Measurements from ENCODE around the gene COX6B2.

Gene COX6B2

DNA sequence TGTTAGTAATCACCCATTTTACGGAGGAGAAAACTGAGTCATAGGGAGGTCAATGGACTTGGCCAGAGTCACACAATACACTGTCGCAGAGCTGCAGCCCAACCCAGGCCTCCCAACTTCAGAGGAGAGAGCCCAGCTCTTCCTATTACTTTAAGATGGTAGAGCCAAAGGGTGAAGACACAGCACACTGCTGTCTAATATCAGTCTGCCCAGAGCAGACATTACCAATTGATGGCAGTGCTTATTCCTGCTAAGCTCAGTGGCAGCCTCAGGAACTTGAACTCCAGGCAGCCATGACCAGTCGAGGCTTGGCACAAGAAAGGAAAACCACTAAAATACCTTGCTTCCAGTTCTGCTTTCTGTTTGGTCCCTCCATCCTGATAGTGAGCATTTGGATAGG, 47.8 kb downstream of the COX6B2 start:
- ATAC-seq: no peak
- TF ChIP-seq ARNTL (CRISPR knock-in tag; IDR thresholded peaks at IDR 0.05; ENCODE audit: borderline replicate concordance, low read depth): no peak
- TF ChIP-seq SNAI2 (CRISPR knock-in tag; IDR thresholded peaks at IDR 0.05): no peak
- no peak for TF ChIP-seq CSRNP3 (CRISPR knock-in tag; IDR thresholded peaks at IDR 0.05)
- no peak for TF ChIP-seq RARB (CRISPR knock-in tag; IDR thresholded peaks at IDR 0.05)
- no peak for TF ChIP-seq ZNF8 (CRISPR knock-in tag; IDR thresholded peaks at IDR 0.05)
- no peak for TF ChIP-seq OSR1 (CRISPR knock-in tag; IDR thresholded peaks at IDR 0.05)
- TF ChIP-seq PPARA (CRISPR knock-in tag; IDR thresholded peaks at IDR 0.05; ENCODE audit: borderline replicate concordance): no peak
- TF ChIP-seq, protein P1, sequence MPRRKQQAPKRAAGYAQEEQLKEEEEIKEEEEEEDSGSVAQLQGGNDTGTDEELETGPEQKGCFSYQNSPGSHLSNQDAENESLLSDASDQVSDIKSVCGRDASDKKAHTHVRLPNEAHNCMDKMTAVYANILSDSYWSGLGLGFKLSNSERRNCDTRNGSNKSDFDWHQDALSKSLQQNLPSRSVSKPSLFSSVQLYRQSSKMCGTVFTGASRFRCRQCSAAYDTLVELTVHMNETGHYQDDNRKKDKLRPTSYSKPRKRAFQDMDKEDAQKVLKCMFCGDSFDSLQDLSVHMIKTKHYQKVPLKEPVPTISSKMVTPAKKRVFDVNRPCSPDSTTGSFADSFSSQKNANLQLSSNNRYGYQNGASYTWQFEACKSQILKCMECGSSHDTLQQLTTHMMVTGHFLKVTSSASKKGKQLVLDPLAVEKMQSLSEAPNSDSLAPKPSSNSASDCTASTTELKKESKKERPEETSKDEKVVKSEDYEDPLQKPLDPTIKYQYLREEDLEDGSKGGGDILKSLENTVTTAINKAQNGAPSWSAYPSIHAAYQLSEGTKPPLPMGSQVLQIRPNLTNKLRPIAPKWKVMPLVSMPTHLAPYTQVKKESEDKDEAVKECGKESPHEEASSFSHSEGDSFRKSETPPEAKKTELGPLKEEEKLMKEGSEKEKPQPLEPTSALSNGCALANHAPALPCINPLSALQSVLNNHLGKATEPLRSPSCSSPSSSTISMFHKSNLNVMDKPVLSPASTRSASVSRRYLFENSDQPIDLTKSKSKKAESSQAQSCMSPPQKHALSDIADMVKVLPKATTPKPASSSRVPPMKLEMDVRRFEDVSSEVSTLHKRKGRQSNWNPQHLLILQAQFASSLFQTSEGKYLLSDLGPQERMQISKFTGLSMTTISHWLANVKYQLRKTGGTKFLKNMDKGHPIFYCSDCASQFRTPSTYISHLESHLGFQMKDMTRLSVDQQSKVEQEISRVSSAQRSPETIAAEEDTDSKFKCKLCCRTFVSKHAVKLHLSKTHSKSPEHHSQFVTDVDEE (CRISPR knock-in tag; IDR thresholded peaks at IDR 0.05): no peak
- no peak for TF ChIP-seq BACH2 (CRISPR knock-in tag; IDR thresholded peaks at IDR 0.05; ENCODE audit: borderline replicate concordance)
- TF ChIP-seq GLIS3 (CRISPR knock-in tag; IDR thresholded peaks at IDR 0.05): no peak
- no peak for TF ChIP-seq ZNF565 (CRISPR knock-in tag; conservative IDR thresholded peaks at IDR 0.05; ENCODE audit: low read depth)
- no peak for TF ChIP-seq ISL1 (CRISPR knock-in tag; IDR thresholded peaks at IDR 0.05)
- no peak for TF ChIP-seq ZC3H10 (CRISPR knock-in tag; IDR thresholded peaks at IDR 0.05)
- TF ChIP-seq ZNF70 (CRISPR knock-in tag; IDR thresholded peaks at IDR 0.05): no peak
- TF ChIP-seq TCF4 (CRISPR knock-in tag; IDR thresholded peaks at IDR 0.05; ENCODE audit: borderline replicate concordance): no peak
- TF ChIP-seq CSDC2 (CRISPR knock-in tag; IDR thresholded peaks at IDR 0.05): no peak
- TF ChIP-seq ESRRG (CRISPR knock-in tag; IDR thresholded peaks at IDR 0.05): no peak
- TF ChIP-seq, protein P2, sequence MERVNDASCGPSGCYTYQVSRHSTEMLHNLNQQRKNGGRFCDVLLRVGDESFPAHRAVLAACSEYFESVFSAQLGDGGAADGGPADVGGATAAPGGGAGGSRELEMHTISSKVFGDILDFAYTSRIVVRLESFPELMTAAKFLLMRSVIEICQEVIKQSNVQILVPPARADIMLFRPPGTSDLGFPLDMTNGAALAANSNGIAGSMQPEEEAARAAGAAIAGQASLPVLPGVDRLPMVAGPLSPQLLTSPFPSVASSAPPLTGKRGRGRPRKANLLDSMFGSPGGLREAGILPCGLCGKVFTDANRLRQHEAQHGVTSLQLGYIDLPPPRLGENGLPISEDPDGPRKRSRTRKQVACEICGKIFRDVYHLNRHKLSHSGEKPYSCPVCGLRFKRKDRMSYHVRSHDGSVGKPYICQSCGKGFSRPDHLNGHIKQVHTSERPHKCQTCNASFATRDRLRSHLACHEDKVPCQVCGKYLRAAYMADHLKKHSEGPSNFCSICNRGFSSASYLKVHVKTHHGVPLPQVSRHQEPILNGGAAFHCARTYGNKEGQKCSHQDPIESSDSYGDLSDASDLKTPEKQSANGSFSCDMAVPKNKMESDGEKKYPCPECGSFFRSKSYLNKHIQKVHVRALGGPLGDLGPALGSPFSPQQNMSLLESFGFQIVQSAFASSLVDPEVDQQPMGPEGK (CRISPR knock-in tag; IDR thresholded peaks at IDR 0.05; ENCODE audit: borderline replicate concordance): no peak
- TF ChIP-seq ZFP3 (CRISPR knock-in tag; IDR thresholded peaks at IDR 0.05): no peak

DNA sequence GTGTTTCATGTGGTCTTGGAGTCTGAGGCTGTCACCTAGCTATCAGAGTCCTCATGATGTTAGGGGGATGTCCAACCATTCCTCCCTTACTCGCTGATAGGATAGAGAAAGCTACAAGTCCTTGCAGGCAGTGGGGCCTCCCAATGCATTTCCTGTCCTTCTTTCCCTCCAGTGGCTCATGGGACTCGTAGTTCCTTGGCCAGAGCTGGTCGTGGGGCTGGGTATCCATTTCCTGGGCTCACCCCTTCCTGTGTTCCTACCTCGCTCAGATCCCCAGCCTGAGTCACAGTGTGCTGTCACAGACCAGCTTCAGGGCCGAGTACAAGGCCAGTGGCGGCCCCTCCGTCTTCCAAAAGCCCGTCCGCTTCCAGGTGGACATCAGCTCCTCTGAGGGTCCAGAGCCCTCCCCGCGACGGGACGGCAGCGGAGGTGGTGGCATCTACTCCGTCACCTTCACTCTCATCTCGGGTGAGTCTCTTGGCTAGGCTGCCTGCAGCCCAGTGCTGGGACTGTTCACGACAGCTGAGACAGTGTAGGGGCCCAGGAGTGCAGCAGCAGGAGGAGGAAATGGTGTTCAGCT, 48.4 kb downstream of the COX6B2 start:
- no peak for TF ChIP-seq RARB (CRISPR knock-in tag; IDR thresholded peaks at IDR 0.05)
- no peak for TF ChIP-seq CREB5 (CRISPR knock-in tag; IDR thresholded peaks at IDR 0.05; ENCODE audit: low read depth)
- TF ChIP-seq ZNF565 (CRISPR knock-in tag; conservative IDR thresholded peaks at IDR 0.05; ENCODE audit: low read depth): no peak
- TF ChIP-seq ISL1 (CRISPR knock-in tag; IDR thresholded peaks at IDR 0.05): no peak
- TF ChIP-seq CSRNP3 (CRISPR knock-in tag; IDR thresholded peaks at IDR 0.05): no peak
- TF ChIP-seq OSR1 (CRISPR knock-in tag; IDR thresholded peaks at IDR 0.05): no peak
- TF ChIP-seq ARNTL (CRISPR knock-in tag; IDR thresholded peaks at IDR 0.05; ENCODE audit: borderline replicate concordance, low read depth): no peak
- TF ChIP-seq ZNF70 (CRISPR knock-in tag; IDR thresholded peaks at IDR 0.05): no peak
- TF ChIP-seq ZC3H10 (CRISPR knock-in tag; IDR thresholded peaks at IDR 0.05): no peak
- no peak for TF ChIP-seq CSDC2 (CRISPR knock-in tag; IDR thresholded peaks at IDR 0.05)
- no peak for TF ChIP-seq TOX (CRISPR knock-in tag; IDR thresholded peaks at IDR 0.05; ENCODE audit: borderline replicate concordance)
- TF ChIP-seq, protein P1 (CRISPR knock-in tag; IDR thresholded peaks at IDR 0.05): no peak
- TF ChIP-seq BACH2 (CRISPR knock-in tag; IDR thresholded peaks at IDR 0.05; ENCODE audit: borderline replicate concordance): no peak
- no peak for TF ChIP-seq PPARA (CRISPR knock-in tag; IDR thresholded peaks at IDR 0.05; ENCODE audit: borderline replicate concordance)
- no peak for TF ChIP-seq TCF4 (CRISPR knock-in tag; IDR thresholded peaks at IDR 0.05; ENCODE audit: borderline replicate concordance)
- no peak for TF ChIP-seq SNAI2 (CRISPR knock-in tag; IDR thresholded peaks at IDR 0.05)
- TF ChIP-seq, protein P3, sequence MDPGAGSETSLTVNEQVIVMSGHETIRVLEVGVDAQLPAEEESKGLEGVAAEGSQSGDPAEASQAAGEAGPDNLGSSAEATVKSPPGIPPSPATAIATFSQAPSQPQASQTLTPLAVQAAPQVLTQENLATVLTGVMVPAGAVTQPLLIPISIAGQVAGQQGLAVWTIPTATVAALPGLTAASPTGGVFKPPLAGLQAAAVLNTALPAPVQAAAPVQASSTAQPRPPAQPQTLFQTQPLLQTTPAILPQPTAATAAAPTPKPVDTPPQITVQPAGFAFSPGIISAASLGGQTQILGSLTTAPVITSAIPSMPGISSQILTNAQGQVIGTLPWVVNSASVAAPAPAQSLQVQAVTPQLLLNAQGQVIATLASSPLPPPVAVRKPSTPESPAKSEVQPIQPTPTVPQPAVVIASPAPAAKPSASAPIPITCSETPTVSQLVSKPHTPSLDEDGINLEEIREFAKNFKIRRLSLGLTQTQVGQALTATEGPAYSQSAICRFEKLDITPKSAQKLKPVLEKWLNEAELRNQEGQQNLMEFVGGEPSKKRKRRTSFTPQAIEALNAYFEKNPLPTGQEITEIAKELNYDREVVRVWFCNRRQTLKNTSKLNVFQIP (CRISPR knock-in tag; IDR thresholded peaks at IDR 0.05; ENCODE audit: borderline replicate concordance, low read depth): no peak
- ATAC-seq: no peak

Data from SK-N-SH treated with all-trans-retinoic acid at 6 μM for 48 hours (cell line).